GM18519 (cell line): ENCODE results near the gene DNAJA4.

Experiments
- ATAC-seq: cut with Tn5 transposase; IDR thresholded peaks from one replicate; pipeline ENCODE4 v1.9.1; 2021; ENCODE audit warnings: mild to moderate bottlenecking, moderate library complexity; ENCODE audit not compliant: unreplicated experiment, low FRiP score

Gene DNAJA4

GRCh38 chr15:78264304-78265136 is at the start of gene DNAJA4:
DNAJA4 (plus strand) TSS chr15:78264562; CDS start chr15:78264764, 202 bp downstream.
- ATAC-seq: no peak

- ATAC-seq: no peak
Measured at GRCh38 chr15:78216276-78217104, 47.9 kb upstream of the DNAJA4 start.

GRCh38 chr15:78220713-78221112 is 43.6 kb upstream of the DNAJA4 start:
- no peak for ATAC-seq

- ATAC-seq: no peak
Measured at GRCh38 chr15:78222745-78223395, 41.5 kb upstream of the DNAJA4 start.

- ATAC-seq: no peak
Measured at GRCh38 chr15:78223396-78224022, 40.9 kb upstream of the DNAJA4 start.

- ATAC-seq: no peak
Measured at GRCh38 chr15:78224023-78224411, 40.3 kb upstream of the DNAJA4 start.

GRCh38 chr15:78225783-78226541 is 38.4 kb upstream of the DNAJA4 start:
- no peak for ATAC-seq

GRCh38 chr15:78228356-78228996 is 35.9 kb upstream of the DNAJA4 start:
- ATAC-seq: no peak

GRCh38 chr15:78229431-78230406 is 34.6 kb upstream of the DNAJA4 start:
- ATAC-seq: no peak

GRCh38 chr15:78232951-78233350 is 31.4 kb upstream of the DNAJA4 start:
- ATAC-seq: no peak

- ATAC-seq: no peak
Measured at GRCh38 chr15:78233496-78233895, 30.9 kb upstream of the DNAJA4 start.

- ATAC-seq: no peak
Measured at GRCh38 chr15:78234515-78235040, 29.8 kb upstream of the DNAJA4 start, which contains the start of gene ACSBG1. ACSBG1 (minus strand) TSS chr15:78234565; CDS start chr15:78234501, 64 bp downstream.

- no peak for ATAC-seq
Measured at GRCh38 chr15:78236491-78236890, 27.9 kb upstream of the DNAJA4 start.

GRCh38 chr15:78237146-78237545 is 27.2 kb upstream of the DNAJA4 start:
- no peak for ATAC-seq

GRCh38 chr15:78239811-78240210 is 24.6 kb upstream of the DNAJA4 start:
- ATAC-seq: no peak

- no peak for ATAC-seq
Measured at GRCh38 chr15:78241017-78241416, 23.3 kb upstream of the DNAJA4 start.

GRCh38 chr15:78242128-78242527 is 22.2 kb upstream of the DNAJA4 start:
- no peak for ATAC-seq

GRCh38 chr15:78243058-78243457 is 21.3 kb upstream of the DNAJA4 start:
- no peak for ATAC-seq
